ENCODE data around the gene ADAMTS15.

ADAMTS15 gene

DNA sequence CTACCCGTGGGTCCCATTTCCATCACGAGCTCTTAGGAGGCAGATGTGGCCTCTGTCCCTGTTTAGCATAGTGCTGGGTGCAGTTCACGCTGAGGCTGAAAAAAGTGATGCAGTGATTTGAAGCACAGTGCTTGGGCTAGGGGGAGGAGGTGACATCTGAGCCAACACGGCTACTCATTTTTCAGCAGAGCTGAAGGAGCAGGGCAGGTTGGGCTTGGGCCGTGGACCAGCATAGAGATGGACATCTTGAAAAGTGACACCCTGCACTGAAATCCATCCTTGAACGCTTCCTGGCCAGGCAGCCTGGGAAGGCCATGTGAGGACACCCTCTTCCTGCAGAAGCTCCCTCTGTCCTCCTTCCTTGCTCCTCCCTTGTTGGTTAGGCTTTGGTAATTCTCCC lies 66.4 kb downstream of the ADAMTS15 start:
- DNase-seq (ENCODE audit: low spot score), result no peak

DNA sequence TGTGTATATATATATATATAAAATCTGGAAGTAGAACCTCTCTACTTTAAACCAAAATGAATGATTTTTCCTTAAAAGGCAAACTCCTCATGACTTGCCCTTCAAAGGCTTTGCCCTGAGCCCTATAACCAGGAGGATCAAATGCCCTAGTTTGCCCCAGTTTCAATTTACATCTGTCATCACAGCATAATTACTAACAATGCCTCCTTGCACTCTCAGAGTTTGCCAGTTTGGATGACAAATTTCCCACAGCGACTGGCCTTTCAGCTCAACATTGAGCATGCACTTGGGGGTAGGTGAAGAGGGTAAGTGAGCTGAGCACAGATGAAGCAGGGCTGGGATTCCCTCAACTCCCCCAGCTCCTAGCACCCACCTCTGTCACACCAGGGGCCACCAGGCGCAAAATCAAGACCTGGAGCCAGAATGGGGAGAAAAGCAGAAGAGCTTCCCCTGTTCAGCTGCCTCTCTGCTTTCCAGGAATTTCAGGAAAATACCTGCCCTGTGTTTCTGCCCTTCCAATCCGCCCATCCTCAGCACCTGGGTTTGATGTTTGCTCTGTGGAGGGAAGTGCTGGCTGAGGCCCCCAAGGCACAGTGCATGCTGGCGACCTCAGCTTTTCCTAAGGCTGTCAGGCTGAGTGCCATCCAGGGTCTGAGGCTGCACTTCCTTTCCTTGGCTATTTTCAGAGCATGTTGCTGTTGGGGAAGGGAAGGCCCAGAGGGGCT lies 67.5 kb downstream of the ADAMTS15 start:
- DNase-seq (ENCODE audit: low spot score), result no peak

DNA sequence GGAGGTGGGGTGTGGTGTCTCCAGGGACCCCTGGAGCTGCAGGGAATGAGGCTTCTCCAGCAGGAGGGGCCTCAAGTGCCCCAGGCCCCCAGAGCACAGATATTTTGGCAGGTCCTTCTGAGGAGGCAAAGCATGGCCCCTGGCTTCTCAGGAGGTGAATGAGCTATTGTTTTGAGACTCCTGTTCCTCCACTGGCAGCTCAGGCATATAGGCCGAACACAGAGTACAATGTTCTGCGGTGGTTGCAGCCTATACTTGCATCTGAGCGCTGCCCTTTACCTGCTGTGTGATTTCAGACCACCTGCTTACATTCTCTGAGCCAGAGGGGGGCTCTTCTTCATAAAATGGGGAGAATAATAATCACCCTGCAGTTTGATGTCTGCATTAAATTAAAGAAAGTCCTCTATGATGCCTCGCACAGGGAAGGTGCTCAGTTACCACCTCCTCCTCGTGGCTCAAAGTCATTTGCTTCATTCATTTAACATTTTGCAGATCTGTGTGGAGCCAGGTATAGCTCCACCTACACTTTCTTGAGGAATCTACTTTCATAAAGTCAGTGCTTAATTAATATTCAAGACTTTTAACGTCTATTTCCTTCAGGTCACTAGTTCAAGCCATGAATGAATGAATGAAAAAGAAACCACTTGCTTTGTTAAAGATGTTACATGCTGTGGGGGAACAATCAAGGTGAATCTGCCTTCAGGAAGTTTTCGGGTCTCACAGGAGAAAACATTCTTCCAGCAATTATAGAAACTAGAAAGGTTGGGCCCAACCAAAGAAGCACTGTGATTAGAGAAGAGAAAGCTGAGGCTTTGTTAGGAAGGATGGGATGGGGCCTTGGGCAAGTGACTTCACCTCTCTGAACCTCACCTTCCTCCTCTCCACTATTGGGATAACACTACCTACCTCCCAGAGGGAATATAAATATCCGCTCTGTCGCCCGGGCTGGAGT lies 68.4 kb downstream of the ADAMTS15 start:
- no peak for DNase-seq (ENCODE audit: low spot score)

DNA sequence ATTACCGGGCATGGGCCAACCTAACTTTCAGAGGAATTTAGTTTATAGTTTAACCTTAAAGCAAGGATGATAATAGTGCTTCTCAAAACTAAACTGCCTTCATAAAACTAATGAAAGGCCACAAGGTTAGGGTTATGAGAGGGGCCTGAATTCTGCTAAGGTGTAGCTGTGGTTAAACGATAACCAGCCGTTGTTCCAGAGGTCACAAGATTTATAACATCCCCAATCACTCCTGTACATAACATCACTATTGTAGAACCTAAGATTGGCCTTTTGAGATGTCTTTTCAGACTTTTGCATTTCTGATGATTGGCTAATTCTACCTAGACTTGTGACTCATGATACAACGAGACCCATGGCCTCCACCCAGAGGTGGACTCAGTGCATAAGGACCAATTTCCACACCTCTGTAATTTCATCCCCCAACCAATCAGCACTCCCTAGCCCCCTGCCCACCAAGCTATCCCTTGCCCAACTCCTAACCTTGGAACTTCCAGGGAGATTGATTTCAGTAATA lies 69.8 kb downstream of the ADAMTS15 start:
- DNase-seq (ENCODE audit: low spot score), result no peak

DNA sequence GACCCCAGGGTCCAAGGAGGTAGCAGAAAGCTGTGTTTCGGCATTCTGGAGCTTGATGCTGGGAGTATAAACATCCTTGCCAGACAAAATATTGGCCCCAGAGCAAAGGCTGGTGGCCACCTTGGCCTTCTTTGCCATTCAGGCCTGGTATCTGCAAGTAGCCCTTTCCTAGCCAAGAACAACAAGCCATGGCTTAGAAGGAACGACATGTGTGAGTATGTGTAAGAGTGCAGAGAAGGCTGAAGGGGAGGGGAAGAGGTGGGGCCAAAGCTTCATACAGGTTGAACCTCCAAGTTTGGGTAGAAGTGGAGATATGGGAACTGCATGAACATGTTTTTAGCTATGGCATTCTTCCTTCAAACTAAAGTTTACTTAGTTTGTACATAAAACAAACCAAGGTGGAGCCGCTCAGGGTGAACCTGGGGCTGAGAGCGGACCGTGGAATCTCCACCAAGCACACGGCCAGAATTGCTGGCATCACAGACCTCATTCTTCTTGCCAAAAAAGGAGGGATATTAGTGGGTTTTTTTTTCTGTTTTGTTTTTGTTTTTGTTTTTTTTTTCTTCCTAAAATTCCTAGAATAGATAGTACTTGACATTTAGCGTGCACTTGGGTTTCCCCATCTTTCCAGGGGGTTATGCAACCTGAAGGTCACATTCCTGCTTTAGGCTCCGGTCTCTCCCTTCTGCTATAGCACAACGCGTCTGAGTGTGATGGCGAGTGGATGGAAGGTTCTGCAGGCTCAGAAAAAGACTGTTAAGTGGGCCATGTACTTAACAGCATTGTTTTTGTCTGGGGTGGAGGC lies 70.9 kb downstream of the ADAMTS15 start:
- DNase-seq (ENCODE audit: low spot score), result no peak

DNA sequence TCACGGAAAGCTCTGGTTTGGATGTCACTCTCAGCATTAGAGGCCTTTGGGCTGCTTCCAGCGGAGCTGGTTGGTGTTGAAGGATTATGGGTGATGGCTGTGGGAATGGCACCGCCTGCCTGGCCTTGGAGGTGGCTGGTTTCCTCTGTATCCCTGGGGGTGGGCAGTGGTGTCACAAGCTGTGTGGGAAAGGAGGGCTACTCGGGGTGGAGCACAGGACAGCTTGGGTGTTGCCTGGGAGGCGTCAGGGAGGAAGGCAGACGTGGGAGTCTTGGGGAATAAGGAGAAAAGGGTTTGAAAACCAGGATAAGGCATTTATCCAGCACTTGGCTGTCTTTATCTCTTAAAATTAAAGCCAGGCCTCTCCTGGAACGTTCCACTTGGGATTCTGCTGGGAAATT lies 71.8 kb downstream of the ADAMTS15 start:
- no peak for DNase-seq (ENCODE audit: low spot score)

DNA sequence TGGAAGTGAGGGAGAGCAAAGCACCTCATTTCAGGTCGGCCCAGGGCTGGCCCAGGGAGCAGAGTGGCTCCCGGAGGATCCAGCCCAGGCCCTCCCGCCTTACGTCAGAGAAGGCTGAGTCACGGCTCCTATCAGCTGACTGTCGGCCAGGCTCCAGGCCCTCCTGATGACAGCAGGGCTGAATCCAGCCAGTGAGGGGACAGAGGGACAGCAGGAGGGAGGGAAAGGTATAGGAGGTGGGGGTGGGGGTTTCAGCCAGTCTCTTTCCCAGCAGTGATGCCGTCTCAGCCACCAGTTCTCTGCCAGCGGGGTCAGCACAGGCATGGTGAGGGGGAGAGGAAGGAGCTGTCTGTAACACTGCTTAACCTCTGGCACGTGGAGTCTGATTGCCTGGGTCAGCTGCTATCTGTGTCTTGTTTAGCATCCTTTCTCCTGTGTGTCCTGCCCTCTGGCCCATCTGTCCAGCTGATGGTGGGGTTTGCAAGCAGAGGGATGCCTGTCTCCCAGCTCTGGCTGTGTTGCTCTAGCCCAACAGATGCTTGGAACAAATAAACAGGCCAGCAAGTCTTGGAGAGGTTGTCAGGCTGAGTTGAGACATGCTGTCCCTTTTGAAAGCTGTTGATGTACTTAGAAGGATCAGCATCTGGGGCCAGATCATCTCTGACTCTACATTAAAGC lies 74.0 kb downstream of the ADAMTS15 start:
- peak; percentile 94 for DNase-seq (ENCODE audit: low spot score)

DNA sequence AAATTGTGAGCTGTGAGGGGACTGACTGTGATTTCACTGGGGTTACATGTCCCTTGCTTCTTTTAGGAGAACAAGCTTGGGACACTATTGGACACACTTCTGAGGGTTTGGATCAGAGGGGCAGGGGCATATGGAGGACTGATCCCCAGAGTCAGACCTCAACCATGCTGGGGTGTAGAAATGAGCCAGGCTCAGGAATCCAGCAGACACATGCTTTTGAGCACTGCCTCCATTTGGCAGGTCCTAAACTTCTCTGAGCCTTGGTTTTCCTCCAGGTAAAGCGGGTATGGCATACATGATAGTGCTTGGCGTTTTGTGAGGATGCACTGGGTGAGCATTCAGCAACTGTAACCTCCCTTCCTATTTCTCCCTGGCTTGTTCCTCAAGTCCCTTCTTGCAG lies 74.7 kb downstream of the ADAMTS15 start:
- DNase-seq (ENCODE audit: low spot score), result no peak

DNA sequence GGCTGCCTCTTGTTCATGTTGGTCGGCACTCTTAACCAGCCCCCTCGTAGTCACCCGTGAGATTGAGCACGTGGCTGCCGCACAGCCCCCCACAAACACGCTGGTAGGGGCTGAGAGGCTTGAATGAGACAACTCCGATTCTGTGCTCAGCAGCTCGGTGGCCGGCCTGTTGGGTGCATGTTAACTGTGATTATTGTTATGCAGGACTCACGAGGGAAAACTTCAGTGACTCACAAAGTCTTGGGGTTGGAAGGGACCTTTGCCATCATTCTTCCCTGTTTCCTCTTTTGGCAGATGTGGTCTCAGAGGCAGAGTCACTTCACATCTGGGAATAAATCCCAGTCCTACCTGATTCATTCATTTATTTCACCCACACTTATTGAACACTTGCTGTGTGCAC lies 75.2 kb downstream of the ADAMTS15 start:
- peak; percentile 85 for DNase-seq (ENCODE audit: low spot score)

DNA sequence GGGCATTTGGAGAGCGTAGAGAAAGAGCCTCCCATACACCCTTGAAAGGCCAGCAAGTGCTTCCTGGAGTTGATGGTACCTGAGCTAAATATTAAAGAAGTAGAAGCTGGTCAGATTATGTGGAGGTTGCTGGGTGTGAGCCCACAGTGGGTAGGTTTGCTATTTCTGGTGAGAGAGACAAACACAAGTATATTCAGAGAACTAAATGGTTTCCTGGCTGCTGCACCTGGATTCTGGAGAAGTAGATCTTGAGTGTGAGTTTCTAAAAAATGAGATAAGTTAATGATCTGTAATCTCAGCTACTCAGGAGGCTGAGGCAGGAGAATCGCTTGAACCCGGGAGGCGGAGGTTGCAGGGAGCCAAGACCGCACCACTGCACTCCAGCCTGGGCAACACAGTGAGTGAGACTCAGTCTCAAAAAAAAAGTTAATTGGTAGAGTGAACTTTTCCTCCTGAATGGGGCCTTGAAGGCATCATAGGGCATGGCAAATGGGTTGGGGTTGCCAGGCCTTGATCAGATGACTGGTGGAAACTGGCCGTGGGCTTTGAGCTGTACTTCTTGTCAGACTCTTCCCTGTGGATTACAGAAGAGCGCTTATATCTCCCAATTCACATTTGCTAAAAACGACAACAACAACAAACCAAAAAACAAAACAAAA lies 75.8 kb downstream of the ADAMTS15 start:
- no peak for DNase-seq (ENCODE audit: low spot score)

DNA sequence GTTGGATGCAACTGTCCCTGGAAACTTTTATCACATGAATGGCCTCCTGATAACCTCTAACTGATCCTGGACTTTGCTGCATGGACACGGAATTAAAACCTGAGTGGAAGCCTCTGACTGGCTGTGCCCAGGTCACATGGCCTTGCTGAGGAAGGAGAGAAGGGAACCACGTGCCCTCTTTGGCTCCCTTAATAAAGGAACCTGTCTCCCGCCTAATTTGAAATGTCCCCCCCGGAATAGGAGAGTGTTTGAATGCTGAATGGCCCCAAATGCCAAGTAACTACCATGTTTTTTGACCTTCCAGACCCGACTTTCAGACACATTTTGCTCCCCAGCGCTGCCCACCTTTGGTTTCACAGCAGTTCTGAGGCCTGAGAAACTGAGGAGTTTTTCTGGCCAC lies 76.9 kb downstream of the ADAMTS15 start:
- no peak for DNase-seq (ENCODE audit: low spot score)

All from AG08395 (cell line).